HepG2 (cell line): ENCODE measurements around the gene ATPAF2. TPM values are rescaled to one million over a fixed set of nuclear protein-coding genes. Genes with fewer than 3 reads are reported as not detected.

Source experiments
- ATAC-seq: fragments of 200-7000 bp; cut with Tn5 transposase; 3 replicates; pipeline ENCODE4 v1.9.1; 2020; ENCODE audit warnings: mild to moderate bottlenecking, moderate library complexity
- BruUV-seq: library from RNA; stranded (reverse); fragments of 400-500 nt; replicated peaks from 2 replicates; lab custom pipeline; 2021; lab: Mats Ljungman, UMichigan
- CTCF ChIA-PET: fragments of 300-600 bp; formaldehyde crosslinking; extraction: SDS; loops from one replicate; lab custom pipeline; 2021; ENCODE audit warnings: low total read pairs, inconsistent platforms, low intra/inter-chr PET ratio; lab: Yijun Ruan, JAX
- POLR2A ChIA-PET: fragments of 350-600 bp; sonication (Branson Sonifier 250); formaldehyde crosslinking; loops from one replicate; lab custom pipeline; 2020; ENCODE audit warnings: antibody characterized with exemption, inconsistent platforms; lab: Yijun Ruan, JAX
- DNase-seq: peaks from one replicate; pipeline ENCODE4 v3.0.0-alpha.2; 2015; ENCODE audit warnings: low spot score
- FAIRE-seq: peaks from 3 replicates; lab custom pipeline; 2011; peaks lifted over from hg19 to GRCh38; lab: Jason Lieb, UNC
- H2AFZ ChIP-seq: one replicate; pipeline ENCODE4 v1.6.1; 2011; ENCODE audit warnings: low read length, inconsistent platforms
- H3K27ac ChIP-seq: fragments of 300-600 bp; 3 replicates; pipeline ENCODE4 v1.8.0; 2011; ENCODE audit warnings: mixed run types, mild to moderate bottlenecking, mixed read lengths, low read length, inconsistent platforms; ENCODE audit not compliant: insufficient read depth; ENCODE audit errors: extremely low read length
- H3K27me3 ChIP-seq, 2 experiments: fragments of 200-600 bp in 1 of 2; 2 replicates in 1 of 2; 3 replicates in 1 of 2; pipeline versions ENCODE4 v1.6.0 to v1.8.0; 2011; ENCODE audit warnings: low read length in 2 of 2, mild to moderate bottlenecking in 2 of 2, moderate library complexity in 2 of 2, inconsistent platforms in 1 of 2; ENCODE audit not compliant: insufficient read depth in 2 of 2, control insufficient read depth in 1 of 2
- H3K36me3 ChIP-seq, 2 experiments: fragments of 200-600 bp in 1 of 2; replicated peaks in 1 of 2; 2 replicates in 1 of 2; 3 replicates in 1 of 2; pipeline versions ENCODE4 v1.5.1 to v1.8.0; 2011; ENCODE audit warnings: low read length in 2 of 2, inconsistent platforms in 1 of 2; ENCODE audit not compliant: insufficient read depth in 2 of 2, control insufficient read depth in 1 of 2
- H3K4me1 ChIP-seq: 2 replicates; pipeline ENCODE4 v1.5.1; 2012; ENCODE audit warnings: low read length, inconsistent platforms; ENCODE audit not compliant: insufficient read depth
- H3K4me2 ChIP-seq: 2 replicates; pipeline ENCODE4 v1.6.0; 2011; ENCODE audit warnings: low read depth, low read length, inconsistent platforms
- H3K4me3 ChIP-seq, 3 experiments: fragments of 200-600 bp in 1 of 3; sonication (generic), shearing (Covaris generic) in 1 of 3; replicated peaks in 1 of 3; 2 replicates each; pipeline ENCODE4 v1.5.1; 2011 to 2016; ENCODE audit warnings: low read length in 3 of 3, inconsistent platforms in 2 of 3, low read depth in 2 of 3, mild to moderate bottlenecking in 2 of 3, control low read depth in 1 of 3, mixed read lengths in 1 of 3; ENCODE audit not compliant: insufficient read depth in 1 of 3
- H3K79me2 ChIP-seq: one replicate; pipeline ENCODE4 v1.6.1; 2011; ENCODE audit warnings: low read length, inconsistent platforms; ENCODE audit not compliant: insufficient read depth
- H3K9ac ChIP-seq: 2 replicates; pipeline ENCODE4 v1.6.0; 2011; ENCODE audit warnings: mild to moderate bottlenecking, low read depth, low read length, inconsistent platforms; ENCODE audit not compliant: insufficient read depth
- H3K9me3 ChIP-seq: 2 replicates; pipeline ENCODE4 v1.5.1; 2012; ENCODE audit warnings: mild to moderate bottlenecking, low read length
- H4K20me1 ChIP-seq: 2 replicates; pipeline ENCODE4 v1.6.0; 2011; ENCODE audit warnings: inconsistent platforms, mild to moderate bottlenecking, low read length, moderate library complexity; ENCODE audit not compliant: insufficient read depth
- BRD4 ChIP-seq: sonication (generic); formaldehyde crosslinking; IDR thresholded peaks from 2 replicates; pipeline ENCODE4 v1.4.0; 2020; ENCODE audit warnings: missing genetic modification reagents
- CBFB ChIP-seq: sonication (generic); formaldehyde crosslinking; IDR thresholded peaks from 2 replicates; pipeline ENCODE4 v1.4.0; 2020; ENCODE audit warnings: missing genetic modification reagents
- DR1 ChIP-seq: sonication (generic); formaldehyde crosslinking; IDR thresholded peaks from 2 replicates; pipeline ENCODE4 v1.8.0; 2021; ENCODE audit warnings: mild to moderate bottlenecking, missing genetic modification reagents, inconsistent platforms
- ELF4 ChIP-seq: sonication (generic); formaldehyde crosslinking; IDR thresholded peaks from 2 replicates; pipeline ENCODE4 v1.5.0; 2020; ENCODE audit warnings: missing genetic modification reagents, mild to moderate bottlenecking, moderate library complexity, borderline replicate concordance
- KAT2B ChIP-seq: fragments of 150-350 bp; IDR thresholded peaks from 2 replicates; pipeline ENCODE4 v1.6.1; 2014; ENCODE audit warnings: low read depth, low read length, borderline replicate concordance
- KLF11 ChIP-seq: IDR thresholded peaks from 2 replicates; pipeline ENCODE4 v1.6.1; 2016; ENCODE audit warnings: missing compliant biosample characterization
- MAF1 ChIP-seq: sonication (generic); formaldehyde crosslinking; IDR thresholded peaks from 2 replicates; pipeline ENCODE4 v1.5.0; 2020; ENCODE audit warnings: missing genetic modification reagents, borderline replicate concordance
- SAFB2 ChIP-seq: sonication (generic); formaldehyde crosslinking; IDR thresholded peaks from 2 replicates; pipeline ENCODE4 v1.5.1; 2020; ENCODE audit warnings: missing genetic modification reagents, low read depth, mild to moderate bottlenecking, borderline replicate concordance
- TGIF2 ChIP-seq: IDR thresholded peaks from 2 replicates; pipeline ENCODE4 v1.6.1; 2016; ENCODE audit warnings: control low read depth, missing compliant biosample characterization
- THYN1 ChIP-seq: sonication (generic); formaldehyde crosslinking; IDR thresholded peaks from 2 replicates; pipeline ENCODE4 v1.8.1; 2023; ENCODE audit warnings: low read depth, mild to moderate bottlenecking, moderate library complexity, missing genetic modification reagents, borderline replicate concordance
- ZSCAN22 ChIP-seq: sonication (generic); formaldehyde crosslinking; IDR thresholded peaks from 2 replicates; pipeline ENCODE4 v1.4.0; 2020; ENCODE audit warnings: mild to moderate bottlenecking, missing genetic modification reagents
- ZSCAN29 ChIP-seq: sonication (generic); formaldehyde crosslinking; conservative IDR thresholded peaks from 2 replicates; pipeline ENCODE4 v1.4.0; 2020; ENCODE audit warnings: mild to moderate bottlenecking, missing genetic modification reagents
- WGBS: methylation state at CpG from one replicate; pipeline ENCODE4 v1.1.6; 2017; ENCODE audit warnings: low lambda C conversion rate; 5-methylcytosine and 5-hydroxymethylcytosine counted together
- in situ Hi-C: cut with HindIII; loops from 2 replicates; pipeline ENCODE4 v1.10.0; 2017; ENCODE audit warnings: low pct_unique_long_range_greater_than_20kb; ENCODE audit not compliant: extremely low pct_ligation_motif_present
- intact Hi-C: fragments of 100-400 bp; cut with micrococcal nuclease; formaldehyde crosslinking; loops from one replicate; pipeline ENCODE4 v1.10.0; 2022; ENCODE audit not compliant: unreplicated experiment
- polyA plus RNA-seq, 8 experiments: library from polyadenylated mRNA; depleted of rRNA in 3 of 8; stranded (reverse) in 7 of 8; unstranded in 1 of 8; fragments of >200 nt; fragmentation: Illumina TruSeq in 4 of 8; extraction: Trizol in 4 of 8; gene quantifications; 2 replicates each; pipeline versions ENCODE4 v1.2.1 to v1.2.3, GENCODE V29; 2011 to 2016; ENCODE audit warnings: low read depth in 4 of 8, missing spikeins in 1 of 8, mixed read lengths in 1 of 8; ENCODE audit not compliant: insufficient read depth in 1 of 8
- total RNA-seq, 5 experiments: library from RNA; depleted of rRNA; stranded (reverse); fragments of >200 nt; fragmentation: Illumina TruSeq; extraction: Trizol; gene quantifications; 2 replicates each; pipeline ENCODE4 v1.2.3, GENCODE V29; 2016; ENCODE audit warnings: low read depth in 1 of 5
- TF ChIP-seq, protein P1 (sequence below): sonication (generic); formaldehyde crosslinking; IDR thresholded peaks from 2 replicates; pipeline ENCODE4 v1.4.0; 2020; ENCODE audit warnings: low read depth, mild to moderate bottlenecking, missing genetic modification reagents
- TF ChIP-seq, protein P2 (sequence below): IDR thresholded peaks from 2 replicates; pipeline ENCODE4 v1.6.1; 2016; ENCODE audit warnings: missing compliant biosample characterization, missing genetic modification reagents, borderline replicate concordance
- TF ChIP-seq, protein P3 (sequence below): sonication (generic); formaldehyde crosslinking; IDR thresholded peaks from 2 replicates; pipeline ENCODE4 v1.9.0; 2021; ENCODE audit warnings: missing genetic modification reagents, mild to moderate bottlenecking, borderline replicate concordance
- TF ChIP-seq, protein P4 (sequence below): sonication (generic); formaldehyde crosslinking; IDR thresholded peaks from 2 replicates; pipeline ENCODE4 v1.5.0; 2020; ENCODE audit warnings: mild to moderate bottlenecking, low read depth, missing genetic modification reagents, borderline replicate concordance

Gene ATPAF2
- total and polyA plus RNA-seq, 2 of the 13 experiments (the other 11 are each of a cell fraction or from before 2014, with no cell fraction given), result 15.0 to 16.5 TPM

DNA sequence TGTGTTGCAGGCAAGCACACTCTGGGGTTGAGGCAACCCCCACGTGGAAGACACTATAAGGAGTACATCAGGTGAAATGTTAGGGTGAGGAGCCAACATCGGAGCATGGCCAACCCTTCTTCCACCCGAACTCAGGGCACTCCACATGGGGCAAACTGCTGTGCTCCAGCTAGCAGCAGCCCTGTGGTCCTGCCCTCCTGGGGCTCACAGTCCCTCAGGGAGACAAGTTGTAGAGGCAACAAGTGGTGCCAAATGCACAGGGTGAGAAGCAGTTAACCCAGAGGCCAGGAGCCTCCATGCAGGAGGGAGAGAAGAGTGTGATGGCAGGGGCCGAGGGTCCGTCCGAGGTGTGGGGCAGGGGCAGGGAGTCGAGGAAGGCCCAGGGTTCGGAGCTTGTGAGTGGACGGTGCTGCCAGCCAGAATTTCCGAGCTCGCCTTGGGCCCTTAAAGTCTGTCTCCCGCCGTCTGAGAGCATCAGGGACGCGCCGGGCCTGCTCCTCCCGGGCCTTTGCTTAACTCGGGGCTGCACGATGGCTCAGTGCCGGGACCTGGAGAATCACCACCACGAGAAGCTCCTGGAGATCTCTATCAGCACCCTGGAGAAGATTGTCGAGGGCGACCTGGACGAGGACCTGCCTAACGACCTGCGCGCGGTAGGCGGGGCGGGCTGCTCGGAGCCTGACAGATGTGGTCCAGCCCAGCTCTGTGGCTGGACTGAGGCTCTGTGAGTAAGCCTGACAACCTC lies 32.3 kb downstream of the ATPAF2 start:
- DNase-seq, result no peak
- H3K27ac ChIP-seq, result no peak overlapping the region
- CTCF ChIA-PET, result no interaction called here
- intact Hi-C loops (no loop called here), in situ Hi-C loops (loop anchor here (25.0 kb wide), 1 partner anchor 106 kb away; the partner anchor contains the start of gene MYO15A)
- no peaks in the 10 kb centered on the region for H3K79me2 ChIP-seq
- H3K4me3 ChIP-seq, result no peak overlapping the region
- BruUV-seq, result no TSS peak
- POLR2A ChIA-PET, result no interaction called here
- ATAC-seq, result no peak
- H4K20me1 ChIP-seq, result no peaks in the 10 kb centered on the region
- TF ChIP-seq, protein P1, sequence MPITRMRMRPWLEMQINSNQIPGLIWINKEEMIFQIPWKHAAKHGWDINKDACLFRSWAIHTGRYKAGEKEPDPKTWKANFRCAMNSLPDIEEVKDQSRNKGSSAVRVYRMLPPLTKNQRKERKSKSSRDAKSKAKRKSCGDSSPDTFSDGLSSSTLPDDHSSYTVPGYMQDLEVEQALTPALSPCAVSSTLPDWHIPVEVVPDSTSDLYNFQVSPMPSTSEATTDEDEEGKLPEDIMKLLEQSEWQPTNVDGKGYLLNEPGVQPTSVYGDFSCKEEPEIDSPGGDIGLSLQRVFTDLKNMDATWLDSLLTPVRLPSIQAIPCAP (CRISPR knock-in tag), result no peak
- no peak for TF ChIP-seq CBFB (CRISPR knock-in tag)
- TF ChIP-seq THYN1 (CRISPR knock-in tag), result no peak
- TF ChIP-seq, protein P2, sequence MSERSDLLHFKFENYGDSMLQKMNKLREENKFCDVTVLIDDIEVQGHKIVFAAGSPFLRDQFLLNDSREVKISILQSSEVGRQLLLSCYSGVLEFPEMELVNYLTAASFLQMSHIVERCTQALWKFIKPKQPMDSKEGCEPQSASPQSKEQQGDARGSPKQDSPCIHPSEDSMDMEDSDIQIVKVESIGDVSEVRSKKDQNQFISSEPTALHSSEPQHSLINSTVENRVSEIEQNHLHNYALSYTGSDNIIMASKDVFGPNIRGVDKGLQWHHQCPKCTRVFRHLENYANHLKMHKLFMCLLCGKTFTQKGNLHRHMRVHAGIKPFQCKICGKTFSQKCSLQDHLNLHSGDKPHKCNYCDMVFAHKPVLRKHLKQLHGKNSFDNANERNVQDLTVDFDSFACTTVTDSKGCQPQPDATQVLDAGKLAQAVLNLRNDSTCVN (CRISPR knock-in tag), result no peak
- TF ChIP-seq KLF11 (CRISPR knock-in tag), result no peak
- TF ChIP-seq DR1 (CRISPR knock-in tag), result no peak
- TF ChIP-seq ZSCAN29 (CRISPR knock-in tag), result no peak
- TF ChIP-seq, protein P3, sequence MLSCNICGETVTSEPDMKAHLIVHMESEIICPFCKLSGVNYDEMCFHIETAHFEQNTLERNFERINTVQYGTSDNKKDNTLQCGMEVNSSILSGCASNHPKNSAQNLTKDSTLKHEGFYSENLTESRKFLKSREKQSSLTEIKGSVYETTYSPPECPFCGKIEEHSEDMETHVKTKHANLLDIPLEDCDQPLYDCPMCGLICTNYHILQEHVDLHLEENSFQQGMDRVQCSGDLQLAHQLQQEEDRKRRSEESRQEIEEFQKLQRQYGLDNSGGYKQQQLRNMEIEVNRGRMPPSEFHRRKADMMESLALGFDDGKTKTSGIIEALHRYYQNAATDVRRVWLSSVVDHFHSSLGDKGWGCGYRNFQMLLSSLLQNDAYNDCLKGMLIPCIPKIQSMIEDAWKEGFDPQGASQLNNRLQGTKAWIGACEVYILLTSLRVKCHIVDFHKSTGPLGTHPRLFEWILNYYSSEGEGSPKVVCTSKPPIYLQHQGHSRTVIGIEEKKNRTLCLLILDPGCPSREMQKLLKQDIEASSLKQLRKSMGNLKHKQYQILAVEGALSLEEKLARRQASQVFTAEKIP (CRISPR knock-in tag), result no peak
- TF ChIP-seq MAF1 (CRISPR knock-in tag), result no peak
- no peak for TF ChIP-seq BRD4 (CRISPR knock-in tag)
- TF ChIP-seq SAFB2 (CRISPR knock-in tag), result no peak
- TF ChIP-seq, protein P4, sequence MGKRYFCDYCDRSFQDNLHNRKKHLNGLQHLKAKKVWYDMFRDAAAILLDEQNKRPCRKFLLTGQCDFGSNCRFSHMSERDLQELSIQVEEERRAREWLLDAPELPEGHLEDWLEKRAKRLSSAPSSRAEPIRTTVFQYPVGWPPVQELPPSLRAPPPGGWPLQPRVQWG (CRISPR knock-in tag), result no peak
- TF ChIP-seq ZSCAN22 (CRISPR knock-in tag), result no peak
- no peak for TF ChIP-seq TGIF2 (CRISPR knock-in tag)
- no peak for TF ChIP-seq KAT2B
- TF ChIP-seq ELF4 (CRISPR knock-in tag), result no peak
- TF ChIP-seq, all 625 proteins: peak for 0
- no peak overlapping the region for H2AFZ ChIP-seq
- H3K9me3 ChIP-seq, result no peaks in the 10 kb centered on the region
- H3K9ac ChIP-seq, result no peak overlapping the region
- no peaks in the 10 kb centered on the region; a peak in 3 of 5 replicates for H3K36me3 ChIP-seq
- no peaks in the 10 kb centered on the region for H3K4me1 ChIP-seq
- no peak for FAIRE-seq
- no peak overlapping the region for H3K4me2 ChIP-seq
- H3K27me3 ChIP-seq, result no peaks in the 10 kb centered on the region
- WGBS, result 89% methylated on average over 31 of the region's 31 CpGs
